Epithelial cell of esophagus (primary cell): ENCODE data around the gene UGGT2.
"Not testable (repeated sequence)": the region's sequence is repeated elsewhere in the genome, so short reads cannot be mapped to it uniquely, and the experiment has no call there.

ENCODE experiments used
- DNase-seq: peaks from one replicate; pipeline ENCODE4 v3.0.0; 2010; ENCODE audit warnings: low read depth
- H3K4me3 ChIP-seq: 2 replicates; pipeline ENCODE4 v1.5.1; 2011; ENCODE audit warnings: mild to moderate bottlenecking, low read length, control low read depth
- TF ChIP-seq, protein P1 (sequence below): IDR thresholded peaks from 2 replicates; pipeline ENCODE4 v1.5.1; 2011; ENCODE audit warnings: low read depth, mild to moderate bottlenecking, low read length, control low read depth, inconsistent platforms; ENCODE audit not compliant: insufficient read depth; ENCODE audit errors: missing control alignments

UGGT2 gene

DNA sequence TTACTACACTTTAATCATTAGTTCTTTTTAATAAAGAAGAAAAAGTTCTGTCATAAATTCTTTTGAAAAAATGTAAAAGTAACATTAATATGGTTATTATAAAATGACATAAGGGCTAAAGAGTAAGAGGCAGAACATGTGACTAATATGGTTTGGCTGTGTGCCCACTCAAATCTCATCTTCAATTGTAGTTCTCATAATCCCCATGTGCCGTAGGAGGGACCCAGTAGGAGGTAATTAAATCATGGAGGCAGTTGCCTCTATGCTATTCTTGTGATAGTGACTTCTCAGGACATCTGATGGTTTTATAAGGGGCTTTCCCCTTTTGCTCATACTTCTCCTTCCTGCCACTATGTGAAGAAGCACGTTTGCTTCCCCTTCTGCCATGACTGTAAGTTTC, 104.5 kb downstream of the UGGT2 start:
- TF ChIP-seq, protein P1, sequence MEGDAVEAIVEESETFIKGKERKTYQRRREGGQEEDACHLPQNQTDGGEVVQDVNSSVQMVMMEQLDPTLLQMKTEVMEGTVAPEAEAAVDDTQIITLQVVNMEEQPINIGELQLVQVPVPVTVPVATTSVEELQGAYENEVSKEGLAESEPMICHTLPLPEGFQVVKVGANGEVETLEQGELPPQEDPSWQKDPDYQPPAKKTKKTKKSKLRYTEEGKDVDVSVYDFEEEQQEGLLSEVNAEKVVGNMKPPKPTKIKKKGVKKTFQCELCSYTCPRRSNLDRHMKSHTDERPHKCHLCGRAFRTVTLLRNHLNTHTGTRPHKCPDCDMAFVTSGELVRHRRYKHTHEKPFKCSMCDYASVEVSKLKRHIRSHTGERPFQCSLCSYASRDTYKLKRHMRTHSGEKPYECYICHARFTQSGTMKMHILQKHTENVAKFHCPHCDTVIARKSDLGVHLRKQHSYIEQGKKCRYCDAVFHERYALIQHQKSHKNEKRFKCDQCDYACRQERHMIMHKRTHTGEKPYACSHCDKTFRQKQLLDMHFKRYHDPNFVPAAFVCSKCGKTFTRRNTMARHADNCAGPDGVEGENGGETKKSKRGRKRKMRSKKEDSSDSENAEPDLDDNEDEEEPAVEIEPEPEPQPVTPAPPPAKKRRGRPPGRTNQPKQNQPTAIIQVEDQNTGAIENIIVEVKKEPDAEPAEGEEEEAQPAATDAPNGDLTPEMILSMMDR, result no peak
- no peak overlapping the region for H3K4me3 ChIP-seq
- peak; percentile 58 for DNase-seq

DNA sequence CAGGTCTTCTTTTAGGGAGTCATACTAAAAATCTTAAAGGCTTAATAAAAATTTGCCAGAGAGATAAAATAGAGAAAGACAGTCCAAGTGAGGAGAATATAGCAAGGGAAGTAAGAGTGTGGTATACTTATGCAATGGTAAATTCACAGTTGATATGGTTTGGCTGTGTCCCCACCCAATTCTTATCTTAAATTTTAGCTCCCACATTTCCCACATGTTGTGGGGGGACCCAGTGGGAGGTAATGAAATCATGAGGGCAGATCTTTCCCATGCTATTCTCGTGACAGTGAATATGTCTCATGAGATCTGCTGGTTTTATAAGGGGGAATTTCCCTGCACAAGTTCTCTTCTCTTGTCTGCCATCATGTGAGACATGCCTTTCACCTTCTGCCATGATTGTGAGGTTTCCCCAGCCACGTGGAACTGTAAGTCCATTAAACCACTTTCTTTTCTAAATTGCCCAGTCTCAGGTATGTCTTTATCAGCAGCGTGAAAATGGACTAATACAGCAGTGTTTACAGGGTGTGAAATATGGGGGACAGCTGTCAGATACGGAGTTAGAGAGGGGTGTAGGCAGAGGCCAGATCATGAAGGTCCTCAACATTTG, 115.4 kb downstream of the UGGT2 start:
- DNase-seq, result no peak
- TF ChIP-seq, protein P1, result no peak
- H3K4me3 ChIP-seq, result no peak overlapping the region

DNA sequence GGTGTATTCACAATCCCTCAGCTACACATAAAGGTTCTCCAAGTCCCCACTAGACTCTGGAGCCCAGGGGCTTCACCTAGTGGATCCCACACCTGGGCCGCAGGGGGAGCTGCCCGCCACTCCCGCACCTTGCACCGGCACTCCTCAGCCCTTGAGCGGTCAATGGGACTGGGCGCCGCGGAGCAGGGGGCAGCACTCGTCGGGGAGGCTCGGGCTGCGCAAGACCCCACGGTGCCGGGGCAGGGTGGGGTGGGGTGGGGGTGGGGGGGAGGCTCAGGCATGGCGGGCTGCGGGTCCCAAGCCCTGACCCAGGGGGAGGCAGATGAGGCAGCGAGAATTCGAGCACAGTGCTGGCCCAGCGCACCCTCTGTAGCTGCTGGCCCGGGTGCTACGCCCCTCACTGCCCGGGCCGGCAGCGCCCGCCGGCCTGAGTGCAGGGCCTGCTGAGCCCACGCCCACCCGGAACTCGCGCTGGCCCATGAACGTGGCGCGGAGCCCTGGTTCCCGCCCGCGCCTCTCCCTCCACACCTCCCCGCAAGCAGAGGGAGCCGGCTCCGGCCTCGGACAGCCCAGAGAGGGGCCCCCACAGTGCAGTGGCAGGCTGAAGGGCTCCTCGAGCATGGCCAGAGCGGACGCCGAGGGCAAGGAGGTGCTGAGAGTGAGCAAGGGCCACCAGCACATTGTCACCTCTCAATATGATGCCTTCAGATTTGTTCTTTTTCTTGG, 121.7 kb downstream of the UGGT2 start:
- no peak for DNase-seq
- no peak overlapping the region for H3K4me3 ChIP-seq
- TF ChIP-seq, protein P1, result no peak

DNA sequence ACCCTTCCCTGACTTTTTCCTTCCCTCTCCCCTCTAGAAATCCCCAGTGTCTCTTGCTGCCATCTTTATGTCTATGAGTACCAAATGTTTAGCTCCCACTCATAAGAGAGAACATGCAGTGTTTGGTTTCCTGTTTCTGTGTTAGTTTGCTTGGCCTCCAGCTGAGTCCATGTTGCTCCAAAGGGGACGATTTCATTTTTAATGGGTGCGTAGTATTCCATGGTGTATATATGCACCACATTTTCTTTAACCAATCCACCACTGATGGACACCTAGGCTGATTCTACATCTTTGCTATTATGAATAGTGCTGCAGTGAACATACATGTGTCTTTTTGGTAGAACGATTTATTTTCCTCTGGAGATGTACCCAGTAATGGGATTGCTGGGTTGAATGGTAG, 123.8 kb downstream of the UGGT2 start:
- H3K4me3 ChIP-seq, result no peak overlapping the region
- no peak for DNase-seq
- TF ChIP-seq, protein P1, result no peak

DNA sequence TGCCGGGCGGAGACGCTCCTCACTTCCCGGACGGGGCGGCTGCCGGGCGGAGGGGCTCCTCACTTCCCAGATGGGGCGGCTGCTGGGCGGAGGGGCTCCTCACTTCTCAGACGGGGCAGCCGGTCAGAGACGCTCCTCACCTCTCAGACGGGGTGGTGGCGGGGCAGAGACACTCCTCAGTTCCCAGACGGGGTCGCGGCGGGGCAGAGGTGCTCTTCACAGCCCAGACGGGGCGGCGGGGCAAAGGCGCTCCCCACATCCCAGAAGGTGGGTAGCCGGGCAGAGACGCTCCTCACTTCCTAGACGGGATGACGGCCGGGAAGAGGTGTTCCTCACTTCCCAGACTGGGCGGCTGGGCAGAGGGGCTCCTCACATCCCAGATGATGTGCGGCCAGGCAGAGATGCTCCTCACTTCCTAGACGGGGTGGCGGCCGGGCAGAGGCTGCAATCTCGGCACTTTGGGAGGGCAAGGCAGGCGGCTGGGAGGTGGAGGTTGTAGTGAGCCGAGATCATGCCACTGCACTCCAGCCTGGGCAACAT, 124.8 kb downstream of the UGGT2 start:
- not testable (repeated sequence) for DNase-seq

DNA sequence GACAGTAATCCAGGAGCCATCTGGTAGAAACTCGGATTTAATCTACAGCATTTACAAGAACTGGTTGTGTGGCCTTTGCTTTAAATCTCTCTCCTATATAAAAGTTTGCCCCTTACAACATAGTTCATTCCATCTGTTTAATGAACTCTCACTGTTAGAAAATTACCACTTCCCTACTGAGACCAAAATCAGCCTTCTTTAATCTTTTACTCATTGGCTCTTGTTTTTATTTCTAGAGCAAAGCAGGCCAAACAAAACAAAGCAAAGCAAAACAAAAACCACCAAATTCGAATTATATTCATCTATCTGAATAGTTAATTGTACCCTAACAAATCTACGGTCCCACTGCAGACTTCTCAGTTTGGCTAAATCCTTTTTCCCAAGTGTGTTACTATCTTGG, 127.0 kb downstream of the UGGT2 start:
- no peak overlapping the region for H3K4me3 ChIP-seq
- no peak for DNase-seq
- TF ChIP-seq, protein P1, result no peak

More for the DNA sequence above, 124.8 kb downstream of the UGGT2 start:
- not testable (repeated sequence) for H3K4me3 ChIP-seq

DNA sequence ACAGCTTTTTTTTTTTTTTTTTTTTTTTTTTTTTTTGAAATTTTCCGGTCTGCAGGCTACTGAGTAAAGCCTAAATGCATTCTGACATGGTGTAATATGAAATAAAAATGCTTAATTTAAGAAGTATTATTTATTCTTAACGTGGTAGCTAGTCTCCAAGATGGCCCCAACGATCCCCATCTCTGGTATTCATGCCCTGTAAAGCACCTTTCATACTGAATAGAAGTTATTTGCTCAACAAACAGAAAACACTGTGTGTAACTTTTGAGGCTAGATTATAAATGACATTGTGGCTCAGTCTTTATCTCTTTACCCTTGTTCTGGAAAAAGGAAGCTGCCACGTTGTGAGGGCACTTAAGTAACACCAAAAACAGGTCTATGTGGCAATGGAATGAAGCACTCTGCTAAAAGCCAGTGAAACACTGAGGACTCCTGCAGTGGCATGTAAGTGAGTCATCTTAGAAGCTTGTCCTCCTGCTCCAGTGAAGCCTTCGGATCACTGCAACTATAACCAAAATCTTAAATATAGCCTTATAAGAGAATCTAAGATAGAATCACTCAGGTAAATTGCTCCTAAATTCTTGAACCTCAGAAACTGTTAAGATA, 128.7 kb downstream of the UGGT2 start:
- peak; percentile 91 for DNase-seq

More for the DNA sequence above, 128.7 kb downstream of the UGGT2 start:
- H3K4me3 ChIP-seq, result no peak overlapping the region
- TF ChIP-seq, protein P1, result no peak
